ENCODE results near the gene TMEFF2.

TMEFF2 gene

DNA sequence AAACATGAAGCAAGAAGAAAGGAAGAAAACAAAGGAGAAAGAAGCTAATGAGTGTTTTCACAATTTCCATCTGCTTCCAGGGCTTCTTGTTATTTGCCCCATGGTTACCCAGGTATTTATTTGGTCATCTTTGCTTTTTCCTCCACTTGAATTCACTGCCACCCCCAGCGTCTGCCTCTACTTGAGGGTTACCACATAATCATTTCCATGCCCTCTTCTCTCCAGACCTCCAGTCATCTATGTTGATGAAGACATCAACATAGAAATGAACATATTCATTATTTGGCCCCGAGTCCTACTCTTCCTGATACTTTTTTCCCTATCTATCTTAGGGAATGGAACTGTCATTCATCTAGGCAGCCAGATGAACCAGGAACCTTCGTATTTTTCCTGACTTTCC is 214.2 kb downstream of the TMEFF2 start:
- TF ChIP-seq, protein P1, sequence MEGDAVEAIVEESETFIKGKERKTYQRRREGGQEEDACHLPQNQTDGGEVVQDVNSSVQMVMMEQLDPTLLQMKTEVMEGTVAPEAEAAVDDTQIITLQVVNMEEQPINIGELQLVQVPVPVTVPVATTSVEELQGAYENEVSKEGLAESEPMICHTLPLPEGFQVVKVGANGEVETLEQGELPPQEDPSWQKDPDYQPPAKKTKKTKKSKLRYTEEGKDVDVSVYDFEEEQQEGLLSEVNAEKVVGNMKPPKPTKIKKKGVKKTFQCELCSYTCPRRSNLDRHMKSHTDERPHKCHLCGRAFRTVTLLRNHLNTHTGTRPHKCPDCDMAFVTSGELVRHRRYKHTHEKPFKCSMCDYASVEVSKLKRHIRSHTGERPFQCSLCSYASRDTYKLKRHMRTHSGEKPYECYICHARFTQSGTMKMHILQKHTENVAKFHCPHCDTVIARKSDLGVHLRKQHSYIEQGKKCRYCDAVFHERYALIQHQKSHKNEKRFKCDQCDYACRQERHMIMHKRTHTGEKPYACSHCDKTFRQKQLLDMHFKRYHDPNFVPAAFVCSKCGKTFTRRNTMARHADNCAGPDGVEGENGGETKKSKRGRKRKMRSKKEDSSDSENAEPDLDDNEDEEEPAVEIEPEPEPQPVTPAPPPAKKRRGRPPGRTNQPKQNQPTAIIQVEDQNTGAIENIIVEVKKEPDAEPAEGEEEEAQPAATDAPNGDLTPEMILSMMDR (IDR thresholded peaks at IDR 0.05) = no peak
- Histone ChIP-seq H3K4me1 (no peaks in the 10 kb centered on the region), H3K27me3 (no peaks in the 10 kb centered on the region), H3K9me3 (no peaks in the 10 kb centered on the region), H3K4me3 (no peak overlapping the region), H3K36me3 (no peaks in the 10 kb centered on the region), H3K27ac (no peak overlapping the region)
- intact Hi-C loops (cut with DNase I; ENCODE audit: low total_unique reads) = no loop called here
- DNase-seq = no peak

- Histone ChIP-seq H3K27me3 (no peaks in the 10 kb centered on the region), H3K36me3 (no peaks in the 10 kb centered on the region), H3K4me3 (no peak overlapping the region), H3K9me3 (no peaks in the 10 kb centered on the region), H3K4me1 (no peaks in the 10 kb centered on the region), H3K27ac (no peak overlapping the region)
- DNase-seq = no peak
- intact Hi-C loops (cut with DNase I; ENCODE audit: low total_unique reads) = no loop called here
- TF ChIP-seq, protein P1 (IDR thresholded peaks at IDR 0.05) = no peak
These were observed 215.5 kb downstream of the TMEFF2 start for GRCh38 chr2:191979221-191979730.

GRCh38 chr2:191977754-191978153 is 217.0 kb downstream of the TMEFF2 start:
- no peaks in the 10 kb centered on the region for H3K36me3 ChIP-seq
- no peak overlapping the region for H3K4me3 ChIP-seq
- no peaks in the 10 kb centered on the region for H3K4me1 ChIP-seq
- H3K9me3 ChIP-seq = no peaks in the 10 kb centered on the region
- TF ChIP-seq, protein P1 (IDR thresholded peaks at IDR 0.05) = no peak
- intact Hi-C loops (cut with DNase I; ENCODE audit: low total_unique reads) = no loop called here
- H3K27ac ChIP-seq = no peak overlapping the region
- no peaks in the 10 kb centered on the region for H3K27me3 ChIP-seq
- DNase-seq = no peak

DNA sequence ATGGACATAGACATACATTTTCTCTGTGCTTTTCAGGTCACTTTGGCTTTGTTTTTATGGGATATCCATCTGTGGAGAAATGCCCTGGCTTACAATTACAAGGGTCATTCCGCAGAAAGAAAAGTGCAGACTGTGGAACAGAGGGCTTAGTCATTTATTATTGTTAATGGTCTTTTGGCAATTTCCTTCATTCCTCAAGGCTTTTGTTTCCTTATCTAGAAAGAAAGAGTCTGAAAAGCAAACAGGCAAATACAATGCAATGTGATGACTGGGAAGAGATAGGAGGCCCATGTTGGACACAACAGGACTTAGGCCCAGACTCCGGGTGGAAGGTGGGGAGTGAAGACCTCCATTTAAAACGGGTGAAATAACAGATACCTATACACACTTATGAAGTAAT is 218.3 kb downstream of the TMEFF2 start:
- H3K4me3 ChIP-seq = no peak overlapping the region
- TF ChIP-seq, protein P1 (IDR thresholded peaks at IDR 0.05) = no peak
- no peaks in the 10 kb centered on the region for H3K9me3 ChIP-seq
- H3K27ac ChIP-seq = no peak overlapping the region
- no peaks in the 10 kb centered on the region for H3K36me3 ChIP-seq
- H3K4me1 ChIP-seq = no peaks in the 10 kb centered on the region
- no peaks in the 10 kb centered on the region for H3K27me3 ChIP-seq
- intact Hi-C loops (cut with DNase I; ENCODE audit: low total_unique reads) = no loop called here
- DNase-seq = no peak

GRCh38 chr2:191974676-191975075 is 220.1 kb downstream of the TMEFF2 start:
- H3K27me3 ChIP-seq = no peaks in the 10 kb centered on the region
- no peak overlapping the region for H3K27ac ChIP-seq
- H3K4me1 ChIP-seq = no peaks in the 10 kb centered on the region
- H3K4me3 ChIP-seq = no peak overlapping the region
- no peaks in the 10 kb centered on the region for H3K36me3 ChIP-seq
- TF ChIP-seq, protein P1 (IDR thresholded peaks at IDR 0.05) = no peak
- intact Hi-C loops (cut with DNase I; ENCODE audit: low total_unique reads) = no loop called here
- DNase-seq = no peak
- no peaks in the 10 kb centered on the region for H3K9me3 ChIP-seq

GRCh38 chr2:191970867-191971266 is 223.9 kb downstream of the TMEFF2 start:
- no peaks in the 10 kb centered on the region for H3K4me1 ChIP-seq
- H3K27ac ChIP-seq = no peak overlapping the region
- no peak for DNase-seq
- intact Hi-C loops (cut with DNase I; ENCODE audit: low total_unique reads) = no loop called here
- no peaks in the 10 kb centered on the region for H3K9me3 ChIP-seq
- H3K27me3 ChIP-seq = no peaks in the 10 kb centered on the region
- H3K4me3 ChIP-seq = no peak overlapping the region
- H3K36me3 ChIP-seq = no peaks in the 10 kb centered on the region
- TF ChIP-seq, protein P1 (IDR thresholded peaks at IDR 0.05) = no peak

Data from tibial artery (tissue), 4 donors.